Measurements from ENCODE around the gene ERICH4. TPM values are rescaled to one million over a fixed set of nuclear protein-coding genes. Genes with fewer than 3 reads are reported as not detected.

ERICH4 gene
- total RNA-seq, 1 experiment from 2014 or later, result not detected

GRCh38 chr19:41402010-41402409 is 40.9 kb upstream of the ERICH4 start:
- DNase-seq, result no peak
- H3K9me3 Mint-ChIP-seq (ENCODE audit: low read depth, unreplicated experiment), result no peaks in the 10 kb centered on the region
- peaks cover 21% of the 10 kb centered on the region for H3K4me1 Mint-ChIP-seq (ENCODE audit: low read depth, unreplicated experiment)
- H3K36me3 Mint-ChIP-seq (ENCODE audit: insufficient read depth, unreplicated experiment), result peaks cover 15% of the 10 kb centered on the region
- TF ChIP-seq CTCF (IDR thresholded peaks at IDR 0.05; ENCODE audit: unreplicated experiment), result no peak
- no peak overlapping the region for H3K4me3 Mint-ChIP-seq (ENCODE audit: low read depth, unreplicated experiment)
- intact Hi-C loops (cut with micrococcal nuclease; ENCODE audit: unreplicated experiment), result no loop called here
- no TSS peak for BruUV-seq (replicated peaks)
- no peak overlapping the region for H3K27ac Mint-ChIP-seq (ENCODE audit: unreplicated experiment)
- CTCF ChIA-PET, result no interaction called here
- no peaks in the 10 kb centered on the region for H3K27me3 Mint-ChIP-seq (ENCODE audit: unreplicated experiment)

- Mint-ChIP-seq H3K4me3 (ENCODE audit: low read depth, unreplicated experiment) (no peak overlapping the region), H3K4me1 (ENCODE audit: low read depth, unreplicated experiment) (peaks cover 16% of the 10 kb centered on the region), H3K9me3 (ENCODE audit: low read depth, unreplicated experiment) (no peaks in the 10 kb centered on the region), H3K36me3 (ENCODE audit: insufficient read depth, unreplicated experiment) (peaks cover 1% of the 10 kb centered on the region), H3K27ac (ENCODE audit: unreplicated experiment) (no peak overlapping the region), H3K27me3 (ENCODE audit: unreplicated experiment) (no peaks in the 10 kb centered on the region)
- no peak for DNase-seq
- intact Hi-C loops (cut with micrococcal nuclease; ENCODE audit: unreplicated experiment), result no loop called here
- no peak for TF ChIP-seq CTCF (IDR thresholded peaks at IDR 0.05; ENCODE audit: unreplicated experiment)
- CTCF ChIA-PET, result no interaction called here
- no TSS peak for BruUV-seq (replicated peaks)
These were observed 39.6 kb upstream of the ERICH4 start for GRCh38 chr19:41403181-41403970.

GRCh38 chr19:41405776-41406175 is 37.2 kb upstream of the ERICH4 start:
- H3K9me3 Mint-ChIP-seq (ENCODE audit: low read depth, unreplicated experiment), result no peaks in the 10 kb centered on the region
- peaks cover 19% of the 10 kb centered on the region for H3K4me1 Mint-ChIP-seq (ENCODE audit: low read depth, unreplicated experiment)
- CTCF ChIA-PET, result no interaction called here
- TF ChIP-seq CTCF (IDR thresholded peaks at IDR 0.05; ENCODE audit: unreplicated experiment), result no peak
- intact Hi-C loops (cut with micrococcal nuclease; ENCODE audit: unreplicated experiment), result no loop called here
- no peak overlapping the region for H3K27ac Mint-ChIP-seq (ENCODE audit: unreplicated experiment)
- DNase-seq, result no peak
- no peaks in the 10 kb centered on the region for H3K36me3 Mint-ChIP-seq (ENCODE audit: insufficient read depth, unreplicated experiment)
- BruUV-seq (replicated peaks), result no TSS peak
- H3K27me3 Mint-ChIP-seq (ENCODE audit: unreplicated experiment), result no peaks in the 10 kb centered on the region
- no peak overlapping the region for H3K4me3 Mint-ChIP-seq (ENCODE audit: low read depth, unreplicated experiment)

GRCh38 chr19:41407271-41407670 is 35.7 kb upstream of the ERICH4 start:
- Mint-ChIP-seq H3K36me3 (ENCODE audit: insufficient read depth, unreplicated experiment) (no peaks in the 10 kb centered on the region), H3K27ac (ENCODE audit: unreplicated experiment) (no peak overlapping the region), H3K4me1 (ENCODE audit: low read depth, unreplicated experiment) (peaks cover 19% of the 10 kb centered on the region), H3K9me3 (ENCODE audit: low read depth, unreplicated experiment) (no peaks in the 10 kb centered on the region), H3K27me3 (ENCODE audit: unreplicated experiment) (no peaks in the 10 kb centered on the region), H3K4me3 (ENCODE audit: low read depth, unreplicated experiment) (no peak overlapping the region)
- TF ChIP-seq CTCF (IDR thresholded peaks at IDR 0.05; ENCODE audit: unreplicated experiment), result no peak
- intact Hi-C loops (cut with micrococcal nuclease; ENCODE audit: unreplicated experiment), result no loop called here
- no peak for DNase-seq
- CTCF ChIA-PET, result interaction anchor here (0.6 to 1.0 kb wide), 2 partner anchors 11 to 1802 kb away, joined by 3 to 4 read pairs; no protein-coding TSS in a partner anchor
- BruUV-seq (replicated peaks), result no TSS peak

Data from Calu3 (cell line).